Peyer's patch (tissue), 4 donors: Measurements from ENCODE around the gene IFNA17.

Experiments used
- CTCF ChIP-seq, 6 experiments: fragments of 450-650 bp in 4 of 6; fragments of 200-600 bp in 2 of 6; sonication (generic) in 1 of 6; IDR thresholded peaks; one replicate each; pipeline ENCODE4 v1.5.1; 2017 to 2019; ENCODE audit warnings: antibody characterized with exemption in 6 of 6, mild to moderate bottlenecking in 3 of 6, moderate library complexity in 1 of 6
- POLR2A ChIP-seq, 2 donors: fragments of 450-650 bp; IDR thresholded peaks; one replicate each; pipeline ENCODE4 v1.5.1; 2017; ENCODE audit warnings: antibody characterized with exemption in 2 of 2, mild to moderate bottlenecking in 2 of 2, moderate library complexity in 2 of 2

- TF ChIP-seq CTCF (IDR thresholded peaks at IDR 0.05) = no peak
- no peak for TF ChIP-seq POLR2A (IDR thresholded peaks at IDR 0.05)
These were observed 16.8 kb upstream of the IFNA17 start for GRCh38 chr9:21244836-21245235.
